Activated naive CD8-positive, alpha-beta T cell treated with anti-CD3 and anti-CD28 coated beads, Interleukin-2, amount 50 U/mL, for 16 hours (primary cell): Measurements from ENCODE around the gene MEI1.
A peak's percentile ranks its signal among the peaks of the same experiment; 100 is the strongest.

Experiments used
- DNase-seq: peaks from one replicate; pipeline ENCODE4 v3.0.0-alpha.2; 2020; ENCODE audit warnings: low read depth, low spot score

The MEI1 gene

DNA sequence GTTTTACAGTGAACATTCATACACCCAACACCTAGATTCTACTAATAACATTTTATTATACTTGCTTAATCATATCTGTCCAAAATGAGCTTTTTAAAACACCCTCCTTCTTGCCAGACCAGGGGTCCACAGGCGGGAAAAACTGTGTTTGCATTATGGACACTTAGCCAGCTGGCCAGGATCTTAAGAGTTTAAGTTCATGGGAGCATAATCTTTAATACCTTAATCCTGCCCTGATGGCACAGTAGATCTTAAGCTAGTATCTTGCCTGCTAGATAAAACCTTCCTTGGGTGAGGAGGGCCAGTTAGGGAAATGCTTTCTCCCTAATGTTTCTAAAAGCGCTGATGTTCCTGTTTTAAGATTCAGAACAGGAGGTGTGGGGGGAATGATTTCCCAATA is 88.0 kb downstream of the MEI1 start:
- DNase-seq, result no peak

GRCh38 chr22:41793871-41794270 is 94.6 kb downstream of the MEI1 start:
- no peak for DNase-seq

GRCh38 chr22:41798736-41799135 is 99.4 kb downstream of the MEI1 start:
- no peak for DNase-seq

DNA sequence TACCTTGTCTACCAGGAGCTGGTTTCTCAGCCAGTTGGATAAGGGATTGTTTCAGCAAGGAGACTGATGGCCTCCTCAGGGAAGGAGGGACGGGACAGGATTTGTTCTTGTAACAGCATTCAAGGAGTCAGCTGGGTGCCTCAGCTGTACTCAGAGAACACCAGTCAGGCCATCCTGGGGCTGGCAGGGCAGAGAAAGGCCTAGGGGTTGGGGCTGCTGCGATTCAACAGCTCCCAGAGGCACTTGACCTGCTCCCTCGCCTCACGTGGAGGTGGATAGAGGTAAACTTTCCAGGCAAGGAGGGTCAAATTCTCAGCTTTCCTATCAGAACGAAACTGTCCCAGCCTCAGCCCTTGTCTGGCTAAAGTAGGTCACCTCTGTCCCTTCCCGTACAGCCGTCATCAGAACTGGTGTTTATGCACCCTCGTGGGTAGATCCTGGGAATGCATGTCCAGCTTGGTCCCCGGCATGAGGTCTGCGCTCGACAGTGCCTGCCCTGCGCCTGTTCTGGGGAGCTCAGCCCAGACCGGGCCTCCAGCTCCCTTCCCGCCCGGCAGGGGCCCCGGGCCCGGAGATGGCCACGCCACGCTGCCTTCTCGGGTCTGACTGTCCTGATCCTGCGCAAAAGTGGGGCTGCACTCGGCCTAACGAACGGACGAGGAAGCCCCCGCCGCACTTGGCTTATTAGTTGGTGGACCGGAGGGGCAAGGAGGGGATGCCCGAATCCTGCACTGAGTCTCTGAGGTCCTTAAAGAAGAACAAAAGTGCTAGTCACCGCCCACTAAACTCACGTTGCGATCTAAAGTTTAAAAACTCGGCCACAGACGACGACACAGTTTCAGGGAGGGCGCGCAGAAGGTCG is 100.4 kb downstream of the MEI1 start:
- no peak for DNase-seq

GRCh38 chr22:41800348-41801146 is 101.2 kb downstream of the MEI1 start, which contains the start of gene CCDC134:
TSS of gene CCDC134 (plus strand) at chr22:41800679. CDS start at chr22:41808891, 8,212 bp downstream.
- peak; percentile 79 for DNase-seq

DNA sequence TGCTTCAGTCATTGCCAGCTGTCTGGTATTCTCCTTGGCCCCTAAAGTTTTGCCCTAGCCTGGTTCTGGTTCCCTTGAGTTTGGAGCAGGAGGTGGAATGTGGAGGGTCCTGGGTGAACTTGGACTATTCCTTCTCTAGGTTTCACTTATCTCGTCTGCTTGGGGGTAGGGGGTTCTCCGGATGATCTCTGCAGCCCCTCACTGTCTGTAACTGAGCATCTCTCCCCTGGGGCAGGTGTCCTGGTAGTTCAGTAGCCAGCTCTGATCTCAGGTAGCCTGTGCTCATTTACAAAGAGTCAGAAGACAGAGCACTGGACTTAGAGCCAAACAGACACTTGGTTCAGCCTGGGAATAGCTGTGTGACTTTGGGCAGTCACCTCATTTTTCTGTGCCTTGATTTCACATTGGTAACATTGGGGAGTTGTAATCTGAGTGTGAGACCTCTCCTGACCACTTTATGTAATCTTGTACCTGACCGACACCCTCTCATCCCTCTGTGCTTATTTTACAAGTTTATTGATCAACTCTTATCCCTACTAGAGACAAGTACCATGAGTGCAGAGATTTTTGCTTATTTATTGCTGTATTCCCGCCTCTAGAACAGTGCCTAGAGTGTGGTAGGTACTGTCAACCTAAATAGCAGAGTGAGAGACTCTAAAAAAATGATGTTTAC is 102.0 kb downstream of the MEI1 start:
- DNase-seq, result no peak

GRCh38 chr22:41801886-41802285 is 102.6 kb downstream of the MEI1 start:
- DNase-seq, result no peak

GRCh38 chr22:41805639-41806038 is 106.3 kb downstream of the MEI1 start:
- DNase-seq, result no peak

GRCh38 chr22:41808400-41808799 is 109.1 kb downstream of the MEI1 start:
- no peak for DNase-seq

DNA sequence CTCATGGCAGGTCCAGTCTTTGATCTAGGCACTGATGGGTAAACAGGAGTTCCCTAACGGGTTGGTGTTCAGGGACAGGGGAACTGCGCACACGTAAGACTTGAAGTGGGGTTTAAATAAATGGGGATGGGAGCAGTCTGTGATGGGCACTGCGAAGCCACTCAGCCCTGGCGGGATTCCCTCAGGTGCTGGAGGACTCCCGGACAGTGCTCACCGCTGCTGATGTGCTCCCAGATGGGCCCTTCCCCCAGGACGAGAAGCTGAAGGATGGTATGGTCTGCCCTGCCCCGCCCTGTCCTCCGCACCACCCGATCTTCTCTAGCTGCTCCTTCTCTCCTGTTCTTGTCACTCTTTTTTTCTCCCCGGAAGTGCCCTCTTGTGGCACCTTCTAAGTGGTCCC is 110.7 kb downstream of the MEI1 start:
- DNase-seq, result no peak

DNA sequence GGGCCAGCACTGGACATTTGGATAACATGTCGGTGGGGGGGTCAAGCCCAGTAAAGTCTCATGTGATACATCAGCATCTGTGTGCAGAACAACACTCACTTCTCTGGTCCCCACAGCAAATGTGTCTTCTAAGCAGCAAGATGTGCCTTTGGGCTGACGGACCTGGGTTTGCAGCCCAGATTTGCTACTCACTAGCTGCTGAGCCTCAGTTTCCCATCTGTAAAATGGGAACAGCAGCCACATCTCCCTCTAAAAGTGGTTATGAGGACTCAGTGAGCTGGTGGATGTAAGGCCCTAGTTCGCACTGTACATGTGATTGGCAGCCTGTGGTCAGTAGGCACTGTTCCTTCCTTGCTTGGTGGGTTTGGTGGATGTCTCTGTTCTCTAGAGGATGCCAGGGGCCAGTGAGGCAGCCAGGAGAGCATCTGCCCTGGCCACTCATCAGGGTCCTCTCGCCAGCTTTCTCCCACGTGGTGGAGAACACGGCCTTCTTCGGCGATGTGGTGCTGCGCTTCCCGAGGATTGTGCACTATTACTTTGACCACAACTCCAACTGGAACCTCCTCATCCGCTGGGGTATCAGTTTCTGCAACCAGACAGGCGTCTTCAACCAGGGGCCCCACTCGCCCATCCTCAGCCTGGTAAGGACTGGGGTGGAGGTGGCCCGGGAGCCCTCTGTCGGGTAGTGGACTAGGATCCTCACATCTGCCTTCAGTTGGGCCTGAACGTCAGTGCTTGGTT is 113.7 kb downstream of the MEI1 start:
- no peak for DNase-seq

DNA sequence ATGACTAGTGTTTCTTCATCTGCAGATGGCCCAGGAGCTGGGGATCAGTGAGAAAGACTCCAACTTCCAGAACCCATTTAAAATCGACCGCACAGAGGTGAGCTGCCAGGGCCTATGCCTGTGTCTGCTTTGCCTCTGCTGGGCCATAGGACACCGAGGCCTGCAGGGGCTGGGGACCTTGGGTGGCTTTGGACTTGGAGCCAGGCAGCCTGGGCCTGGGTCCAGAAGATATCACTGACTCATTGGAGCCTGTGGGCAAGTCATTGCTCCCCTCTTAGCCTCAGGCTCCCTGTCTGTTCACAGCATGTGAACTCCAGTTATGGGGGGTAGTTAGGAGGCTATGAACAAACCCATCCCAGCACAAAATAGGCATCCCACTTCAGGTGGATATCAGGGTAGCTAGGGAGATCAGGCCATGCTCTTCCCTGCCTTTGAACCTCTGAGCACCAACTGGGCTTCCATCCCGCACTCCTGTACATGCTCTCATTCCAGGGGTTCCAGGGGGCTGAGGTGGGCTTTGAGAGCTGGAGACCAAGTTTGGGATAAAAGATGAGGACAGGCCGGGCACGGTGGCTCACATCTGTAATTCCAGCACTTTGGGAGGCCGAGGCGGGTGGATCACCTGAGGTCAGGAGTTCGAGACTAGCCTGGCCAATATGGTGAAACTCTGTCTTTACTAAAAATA is 114.6 kb downstream of the MEI1 start:
- DNase-seq, result no peak

DNA sequence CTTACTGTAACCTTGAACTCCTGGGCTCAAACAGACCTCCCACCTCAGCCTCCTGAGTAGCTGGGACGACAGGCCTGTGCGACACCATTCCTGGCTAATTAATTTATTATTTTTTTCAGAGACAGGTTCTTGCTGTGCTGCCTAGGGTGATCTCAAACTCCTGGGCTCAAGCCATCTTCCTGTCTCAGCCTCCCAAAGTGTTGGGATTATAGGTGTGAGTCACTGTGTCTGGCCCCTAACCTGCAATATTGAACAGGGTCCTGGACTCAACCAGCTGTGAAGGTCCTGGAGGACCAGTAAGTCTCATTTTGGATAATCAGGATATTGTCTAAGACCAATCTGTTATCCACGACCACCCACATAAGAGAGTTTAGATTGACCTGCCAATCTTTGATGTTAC is 116.4 kb downstream of the MEI1 start:
- DNase-seq, result no peak

GRCh38 chr22:41816241-41816640 is 116.9 kb downstream of the MEI1 start:
- no peak for DNase-seq

DNA sequence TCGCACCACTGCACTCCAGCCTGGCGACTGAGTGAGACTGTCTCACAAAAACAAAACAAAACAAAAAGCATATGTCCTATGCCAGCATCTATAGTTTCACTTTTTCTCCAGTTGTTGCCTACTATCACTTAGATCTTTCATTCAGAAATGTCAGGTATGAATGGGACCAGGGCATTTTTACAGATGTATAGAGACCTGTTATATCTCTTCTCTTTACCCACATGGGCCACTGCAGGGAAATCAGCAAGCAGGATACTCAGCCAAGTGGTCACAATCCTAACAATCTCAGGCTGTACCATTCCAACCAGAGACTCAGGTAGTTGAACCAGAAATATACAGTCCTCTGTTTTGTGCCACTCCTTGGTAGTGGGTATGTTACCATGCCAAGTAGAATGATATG is 117.6 kb downstream of the MEI1 start:
- DNase-seq, result no peak

- DNase-seq, result no peak
These were observed 118.7 kb downstream of the MEI1 start for GRCh38 chr22:41818011-41818410.

DNA sequence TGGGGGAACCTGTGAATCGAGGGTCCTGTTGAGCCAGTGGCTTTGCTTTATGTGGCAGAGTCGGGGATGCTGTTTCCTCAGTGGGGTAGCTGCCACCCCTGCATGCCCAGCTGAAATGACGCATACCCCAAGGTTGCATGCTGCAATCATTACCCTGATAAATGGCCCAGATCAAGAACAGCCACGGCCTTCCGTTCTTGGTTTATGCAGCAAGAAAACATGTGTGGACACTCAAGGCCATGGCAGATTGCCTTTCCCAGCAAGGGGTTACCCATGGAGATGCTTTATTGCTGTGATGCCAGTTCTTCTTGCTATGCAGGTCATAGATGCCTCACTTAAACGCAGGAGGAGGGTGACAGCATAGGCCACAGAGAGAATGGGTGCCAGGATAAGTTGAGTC is 119.3 kb downstream of the MEI1 start:
- DNase-seq, result no peak

- DNase-seq, result no peak
These were observed 120.0 kb downstream of the MEI1 start for GRCh38 chr22:41819257-41819656.

DNA sequence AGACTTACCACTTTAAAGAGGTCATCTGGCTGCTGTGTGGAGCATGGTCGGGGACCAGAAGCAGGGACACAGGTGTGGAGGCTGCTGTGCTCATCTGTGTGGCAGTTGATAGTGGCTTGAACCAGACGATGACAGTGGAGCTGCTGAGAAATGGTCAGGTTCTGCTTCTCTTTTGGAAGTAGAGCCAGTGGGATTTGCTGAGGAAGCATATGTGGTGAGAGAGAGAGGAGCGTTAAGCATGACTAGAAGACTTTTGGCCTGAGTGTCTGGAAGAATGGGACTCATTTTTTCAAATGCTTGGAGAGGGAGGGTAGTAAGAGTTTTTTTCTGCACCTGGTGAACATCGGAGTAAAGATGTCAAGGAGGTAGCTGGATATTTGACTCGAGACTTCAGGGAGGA is 121.1 kb downstream of the MEI1 start:
- no peak for DNase-seq

- no peak for DNase-seq
These were observed 122.4 kb downstream of the MEI1 start for GRCh38 chr22:41821471-41822316.
